Adrenal gland (tissue), 12 donors: Measurements from ENCODE around the gene LMF1. TPM values are rescaled to one million over a fixed set of nuclear protein-coding genes. Genes with fewer than 3 reads are reported as not detected.

Experiments used
- DNase-seq, 7 donors: peaks; one replicate each; pipeline ENCODE4 v3.0.0-alpha.2; 2019 to 2020
- H3K27ac ChIP-seq, 5 donors: fragments of 200-600 bp; sonication (generic) in 4 of 5; 1 replicate in 3 of 5; 2 replicates in 2 of 5; pipeline versions ENCODE4 v1.5.1 to v1.8.0; 2016 to 2020; ENCODE audit warnings: mild to moderate bottlenecking in 1 of 5
- H3K27me3 ChIP-seq: fragments of 200-600 bp; 2 replicates; pipeline ENCODE4 v1.8.0; 2021
- H3K36me3 ChIP-seq, 2 donors: fragments of 200-600 bp; replicated peaks in 1 of 2; 1 replicate in 1 of 2; 2 replicates in 1 of 2; pipeline versions ENCODE4 v1.5.1 to v1.8.0; 2018 to 2022
- H3K4me1 ChIP-seq, 2 donors: fragments of 200-600 bp; replicated peaks in 1 of 2; 1 replicate in 1 of 2; 2 replicates in 1 of 2; pipeline versions ENCODE4 v1.5.1 to v1.8.0; 2018 to 2021
- H3K4me3 ChIP-seq, 4 donors: fragments of 200-600 bp; sonication (generic) in 3 of 4; one replicate each; pipeline ENCODE4 v1.5.1; 2016 to 2018
- H3K9me3 ChIP-seq, 3 donors: fragments of 200-600 bp; sonication (generic) in 1 of 3; replicated peaks in 1 of 3; 1 replicate in 2 of 3; 2 replicates in 1 of 3; pipeline versions ENCODE4 v1.5.1 to v1.8.0; 2016 to 2021
- CTCF ChIP-seq, 6 experiments: fragments of 450-650 bp in 4 of 6; fragments of 200-600 bp in 2 of 6; sonication (generic) in 1 of 6; IDR thresholded peaks; 1 replicate in 5 of 6; 2 replicates in 1 of 6; pipeline versions ENCODE4 v1.5.1 to v1.8.0; 2016 to 2021; ENCODE audit warnings: antibody characterized with exemption in 6 of 6, mild to moderate bottlenecking in 2 of 6, moderate library complexity in 1 of 6
- POLR2A ChIP-seq, 2 donors: fragments of 450-650 bp; IDR thresholded peaks; one replicate each; pipeline ENCODE4 v1.6.1; 2017; ENCODE audit warnings: antibody characterized with exemption in 2 of 2, mild to moderate bottlenecking in 2 of 2, moderate library complexity in 1 of 2
- WGBS, 4 donors: extraction: QIAGEN DNeasy Blood & Tissue Kit in 2 of 4; methylation state at CpG; one replicate each; pipeline versions ENCODE4 v1.1.5 to v1.1.7; 2013 to 2017; 5-methylcytosine and 5-hydroxymethylcytosine counted together
- intact Hi-C, 2 donors: fragments of 100-400 bp; cut with DNase I; formaldehyde crosslinking; loops; one replicate each; pipeline versions ENCODE4 v1.14.1 to v1.15.0; 2022 to 2023
- polyA plus RNA-seq, 3 donors: library from polyadenylated mRNA; stranded (reverse); fragments of 200-250 nt in 2 of 3; fragments of 350-450 nt in 1 of 3; fragmentation: Illumina TruSeq in 1 of 3; extraction: RNeasy Lipid Tissue Mini Kit (QIAGEN cat#74804) in 1 of 3; gene quantifications; one replicate each; pipeline ENCODE4 v1.2.3, GENCODE V29; 2013 to 2014
- total RNA-seq, 9 donors: library from RNA; depleted of rRNA in 4 of 9; stranded (reverse); fragments of >200 nt in 4 of 9; fragments of 120-200 nt in 1 of 9; fragmentation: NEBNext Ultra II Directional in 1 of 9; extraction: Animal tissue kit (Norgen Biotek cat#: 25700) in 1 of 9; gene quantifications; one replicate each; pipeline versions ENCODE4 v1.1.0 to v1.2.4, GENCODE V29; 2013 to 2023
- donor health status: healthy with polysubstance abuse.
- donor health status: Bipolar disorder and iron deficiency.
- donor health status: DM: yes; HTN: yes; CAD: no.
- donor health status: DM: no; HTN: no; CAD: no.
- donor health status: DM: no; HTN: no; CAD: no.
- donor health status: DM: yes; HTN: yes; CAD: no.

Gene LMF1
- total and polyA plus RNA-seq, 12 donors: 10.5 to 101 (median 36.3) TPM

GRCh38 chr16:830107-830870 lies 140.5 kb downstream of the LMF1 start:
- TF ChIP-seq POLR2A (IDR thresholded peaks at IDR 0.05): no peak
- 89 to 92% (median 92%) methylated on average over 34 to 43 of the region's 43 CpGs for WGBS, 4 donors

GRCh38 chr16:828891-829290 lies 141.9 kb downstream of the LMF1 start:
- 84 to 92% (median 85%) methylated on average over 11 to 17 of the region's 17 CpGs for WGBS, 4 donors
- intact Hi-C loops: no loop called here
- no peak for DNase-seq

More at GRCh38 chr16:830107-830870, 140.5 kb downstream of the LMF1 start:
- H3K4me1 ChIP-seq: peaks cover 4 to 5% of the 10 kb centered on the region in 2 donors
- H3K27ac ChIP-seq: no peak overlapping the region
- no peaks in the 10 kb centered on the region for H3K27me3 ChIP-seq
- intact Hi-C loops: no loop called here
- no peaks in the 10 kb centered on the region for H3K9me3 ChIP-seq
- H3K4me3 ChIP-seq: no peak overlapping the region
- H3K36me3 ChIP-seq: no peaks in the 10 kb centered on the region
- DNase-seq: no peak

GRCh38 chr16:827513-827912 lies 143.3 kb downstream of the LMF1 start:
- intact Hi-C loops: no loop called here
- Histone ChIP-seq H3K36me3 (no peaks in the 10 kb centered on the region), H3K27ac (no peak overlapping the region), H3K4me3 (no peak overlapping the region), H3K9me3 (no peaks in the 10 kb centered on the region), H3K4me1 (peaks cover 8 to 11% of the 10 kb centered on the region in 2 donors), H3K27me3 (no peaks in the 10 kb centered on the region)
- no peak for DNase-seq
- WGBS, 4 donors: 87 to 97% (median 96%) methylated on average over 24 of the region's 24 CpGs
- TF ChIP-seq POLR2A (IDR thresholded peaks at IDR 0.05) (no peak), CTCF (IDR thresholded peaks at IDR 0.05) (no peak)

More at GRCh38 chr16:828891-829290, 141.9 kb downstream of the LMF1 start:
- H3K27me3 ChIP-seq: no peaks in the 10 kb centered on the region
- peaks cover 8 to 11% of the 10 kb centered on the region in 2 donors for H3K4me1 ChIP-seq
- TF ChIP-seq POLR2A (IDR thresholded peaks at IDR 0.05) (no peak), CTCF (IDR thresholded peaks at IDR 0.05) (no peak)
- no peaks in the 10 kb centered on the region for H3K36me3 ChIP-seq
- no peak overlapping the region for H3K4me3 ChIP-seq
- H3K27ac ChIP-seq: no peak overlapping the region
- H3K9me3 ChIP-seq: no peaks in the 10 kb centered on the region

GRCh38 chr16:825341-826061 lies 145.3 kb downstream of the LMF1 start:
- DNase-seq: peak; percentile 77 to 87 (median 82)
- no peaks in the 10 kb centered on the region for H3K27me3 ChIP-seq
- intact Hi-C loops: no loop called here
- no peaks in the 10 kb centered on the region for H3K9me3 ChIP-seq
- peaks cover 8 to 11% of the 10 kb centered on the region in 2 donors for H3K4me1 ChIP-seq
- TF ChIP-seq POLR2A (IDR thresholded peaks at IDR 0.05) (no peak), CTCF (IDR thresholded peaks at IDR 0.05) (no peak)
- H3K36me3 ChIP-seq: no peaks in the 10 kb centered on the region
- H3K27ac ChIP-seq: no peak overlapping the region
- 37 to 60% (median 47%) methylated on average over 20 to 36 of the region's 36 CpGs for WGBS, 4 donors
- peak overlapping the region in 1 of 4 donors; percentile 16 for H3K4me3 ChIP-seq
